DOHH2 (cell line): ENCODE data around the gene UBAP1L.
"Not testable (repeated sequence)": the region's sequence is repeated elsewhere in the genome, so short reads cannot be mapped to it uniquely, and the experiment has no call there.

Experiments
- H3F3A ChIP-seq: fragments of 200-600 bp; sonication (generic), shearing (Covaris generic); 2 replicates; pipeline ENCODE4 v1.6.0; 2016; ENCODE audit warnings: antibody characterized with exemption, mild to moderate bottlenecking; ENCODE audit not compliant: control insufficient read depth, insufficient read depth
- H3K27ac ChIP-seq: fragments of 200-600 bp; sonication (generic); 2 replicates; pipeline ENCODE4 v1.5.1; 2014; ENCODE audit warnings: low read depth, mild to moderate bottlenecking, low read length, moderate library complexity
- H3K27me3 ChIP-seq: fragments of 200-600 bp; sonication (generic); 2 replicates; pipeline ENCODE4 v1.6.1; 2014; ENCODE audit warnings: mild to moderate bottlenecking, low read length, mixed read lengths; ENCODE audit not compliant: control insufficient read depth
- H3K36me3 ChIP-seq: fragments of 200-600 bp; sonication (generic); 2 replicates; pipeline ENCODE4 v1.6.1; 2014; ENCODE audit warnings: mild to moderate bottlenecking, low read length, moderate library complexity, mixed read lengths; ENCODE audit not compliant: control insufficient read depth
- H3K4me1 ChIP-seq: fragments of 200-600 bp; sonication (generic); 2 replicates; pipeline ENCODE4 v1.6.1; 2014; ENCODE audit warnings: mild to moderate bottlenecking, low read length, mixed read lengths; ENCODE audit not compliant: control insufficient read depth
- H3K4me2 ChIP-seq: fragments of 200-600 bp; sonication (generic); 2 replicates; pipeline ENCODE4 v1.6.0; 2014; ENCODE audit warnings: mild to moderate bottlenecking, low read length, moderate library complexity
- H3K4me3 ChIP-seq: fragments of 200-600 bp; sonication (generic); 2 replicates; pipeline ENCODE4 v1.5.1; 2014; ENCODE audit warnings: mild to moderate bottlenecking, low read length, mixed read lengths
- H3K79me2 ChIP-seq: fragments of 200-600 bp; sonication (generic); 2 replicates; pipeline ENCODE4 v1.6.1; 2014; ENCODE audit warnings: mild to moderate bottlenecking, low read length, mixed read lengths; ENCODE audit not compliant: control insufficient read depth
- H3K9me2 ChIP-seq: fragments of 200-600 bp; sonication (generic); replicated peaks from 2 replicates; pipeline ENCODE4 v1.6.1; 2014; ENCODE audit warnings: mild to moderate bottlenecking, low read length, mixed read lengths; ENCODE audit not compliant: control insufficient read depth
- H3K9me3 ChIP-seq: fragments of 200-600 bp; sonication (generic); 2 replicates; pipeline ENCODE4 v1.6.1; 2014; ENCODE audit warnings: antibody characterized with exemption, low read length, mixed read lengths; ENCODE audit not compliant: control insufficient read depth, insufficient read depth
- H4K20me1 ChIP-seq: fragments of 200-600 bp; sonication (generic); 2 replicates; pipeline ENCODE4 v1.6.0; 2014; ENCODE audit warnings: low read depth, mild to moderate bottlenecking, antibody characterized with exemption, low read length, moderate library complexity; ENCODE audit not compliant: control insufficient read depth, insufficient read depth
- EZH2phosphoT487 ChIP-seq: fragments of 200-600 bp; sonication (generic); IDR thresholded peaks from 2 replicates; pipeline ENCODE4 v1.6.1; 2017; ENCODE audit warnings: borderline replicate concordance, mild to moderate bottlenecking, antibody characterized with exemption, low read length, moderate library complexity, mixed read lengths
- TF ChIP-seq, protein P1 (sequence below): fragments of 200-600 bp; sonication (generic); IDR thresholded peaks from one replicate; pipeline ENCODE4 v1.5.1; 2014; ENCODE audit warnings: antibody characterized with exemption, mild to moderate bottlenecking, low read depth, low read length; ENCODE audit not compliant: poor library complexity, severe bottlenecking

The UBAP1L gene

DNA sequence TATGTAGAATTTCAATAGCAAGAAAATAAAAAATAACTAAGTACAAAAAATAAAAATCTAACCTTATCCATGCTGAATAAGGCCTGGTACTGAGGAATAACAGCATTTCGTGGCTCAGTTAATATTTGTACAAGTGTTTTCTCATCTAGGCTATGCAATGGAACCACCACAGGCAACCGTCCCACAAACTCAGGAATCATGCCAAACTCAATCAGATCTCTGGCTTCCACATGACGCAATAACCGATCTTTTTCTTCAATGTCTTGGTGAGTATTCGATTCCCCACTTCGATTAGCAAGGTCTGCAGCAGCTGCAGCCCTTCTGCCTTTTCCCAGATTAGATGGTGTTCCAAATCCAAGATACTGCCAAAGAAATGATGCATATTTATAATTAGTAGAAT lies 39.7 kb upstream of the UBAP1L start:
- Histone ChIP-seq H3K9me3 (no peaks in the 10 kb centered on the region), H4K20me1 (no peaks in the 10 kb centered on the region), H3K79me2 (no peaks in the 10 kb centered on the region), H3K4me2 (no peak overlapping the region), H3K27me3 (no peaks in the 10 kb centered on the region), H3K27ac (no peak overlapping the region), H3K36me3 (peaks cover 90% of the 10 kb centered on the region), H3K4me1 (no peaks in the 10 kb centered on the region), H3K4me3 (no peak overlapping the region), H3K9me2 (no peaks in the 10 kb centered on the region), H3F3A (peaks cover 6% of the 10 kb centered on the region; the same call in 1 of the 2 replicates)
- TF ChIP-seq EZH2phosphoT487, result no peak
- TF ChIP-seq, protein P1, sequence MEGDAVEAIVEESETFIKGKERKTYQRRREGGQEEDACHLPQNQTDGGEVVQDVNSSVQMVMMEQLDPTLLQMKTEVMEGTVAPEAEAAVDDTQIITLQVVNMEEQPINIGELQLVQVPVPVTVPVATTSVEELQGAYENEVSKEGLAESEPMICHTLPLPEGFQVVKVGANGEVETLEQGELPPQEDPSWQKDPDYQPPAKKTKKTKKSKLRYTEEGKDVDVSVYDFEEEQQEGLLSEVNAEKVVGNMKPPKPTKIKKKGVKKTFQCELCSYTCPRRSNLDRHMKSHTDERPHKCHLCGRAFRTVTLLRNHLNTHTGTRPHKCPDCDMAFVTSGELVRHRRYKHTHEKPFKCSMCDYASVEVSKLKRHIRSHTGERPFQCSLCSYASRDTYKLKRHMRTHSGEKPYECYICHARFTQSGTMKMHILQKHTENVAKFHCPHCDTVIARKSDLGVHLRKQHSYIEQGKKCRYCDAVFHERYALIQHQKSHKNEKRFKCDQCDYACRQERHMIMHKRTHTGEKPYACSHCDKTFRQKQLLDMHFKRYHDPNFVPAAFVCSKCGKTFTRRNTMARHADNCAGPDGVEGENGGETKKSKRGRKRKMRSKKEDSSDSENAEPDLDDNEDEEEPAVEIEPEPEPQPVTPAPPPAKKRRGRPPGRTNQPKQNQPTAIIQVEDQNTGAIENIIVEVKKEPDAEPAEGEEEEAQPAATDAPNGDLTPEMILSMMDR, result no peak

DNA sequence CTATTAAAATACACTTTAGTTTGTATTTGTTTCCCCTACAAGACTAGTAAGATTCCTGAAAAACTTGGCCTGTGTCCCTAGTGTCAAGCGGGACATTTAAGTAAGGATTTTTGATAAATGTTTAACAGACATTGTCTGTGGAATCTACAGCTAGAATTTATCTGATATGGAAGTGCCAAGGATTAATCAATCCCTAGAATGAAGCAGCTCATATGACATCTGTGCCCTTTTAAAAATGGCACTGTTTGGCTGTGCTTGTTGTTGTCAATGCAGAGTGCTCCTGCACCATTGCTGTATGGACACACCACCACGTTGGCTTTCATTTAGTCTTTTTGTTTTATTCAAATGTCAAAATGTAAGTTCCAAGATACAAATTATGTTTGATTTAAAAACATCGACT lies 32.9 kb upstream of the UBAP1L start:
- Histone ChIP-seq H3F3A (peaks cover 5% of the 10 kb centered on the region; the same call in 1 of the 2 replicates), H3K4me1 (no peaks in the 10 kb centered on the region), H3K9me2 (no peaks in the 10 kb centered on the region), H3K36me3 (peaks cover 42% of the 10 kb centered on the region), H3K79me2 (no peaks in the 10 kb centered on the region), H4K20me1 (no peaks in the 10 kb centered on the region), H3K4me2 (no peak overlapping the region), H3K27me3 (no peaks in the 10 kb centered on the region), H3K4me3 (no peak overlapping the region), H3K9me3 (no peaks in the 10 kb centered on the region), H3K27ac (no peak overlapping the region)
- TF ChIP-seq, protein P1, result no peak

DNA sequence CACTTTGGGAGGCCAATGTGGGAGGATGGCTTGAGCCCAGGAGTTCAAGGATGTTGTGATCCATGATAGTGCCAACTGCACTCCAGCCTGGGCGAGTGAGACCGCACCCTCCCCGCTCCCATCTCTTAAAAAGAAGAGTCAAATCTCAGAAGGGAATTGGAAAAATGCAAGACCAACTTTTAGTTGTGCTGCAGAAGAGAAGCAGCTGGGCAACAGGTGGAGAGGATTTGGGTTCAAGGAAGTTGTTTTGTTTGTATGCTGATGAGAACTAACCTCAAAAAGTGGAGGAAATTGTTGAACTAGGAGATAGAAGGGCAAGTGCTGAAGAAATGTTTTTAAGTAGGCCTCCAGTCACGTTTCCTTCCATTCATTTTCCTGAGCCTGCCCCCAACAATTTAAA lies 31.4 kb upstream of the UBAP1L start:
- H3K79me2 ChIP-seq, result no peaks in the 10 kb centered on the region
- H3F3A ChIP-seq, result peaks cover 5% of the 10 kb centered on the region; the same call in 1 of the 2 replicates
- peaks cover 32% of the 10 kb centered on the region for H3K36me3 ChIP-seq
- H3K4me1 ChIP-seq, result no peaks in the 10 kb centered on the region
- H4K20me1 ChIP-seq, result no peaks in the 10 kb centered on the region
- H3K9me2 ChIP-seq, result no peaks in the 10 kb centered on the region
- no peak for TF ChIP-seq EZH2phosphoT487
- TF ChIP-seq, protein P1, result no peak
- H3K27me3 ChIP-seq, result no peaks in the 10 kb centered on the region
- H3K4me3 ChIP-seq, result no peak overlapping the region
- H3K27ac ChIP-seq, result no peak overlapping the region
- no peak overlapping the region for H3K4me2 ChIP-seq
- H3K9me3 ChIP-seq, result no peaks in the 10 kb centered on the region

DNA sequence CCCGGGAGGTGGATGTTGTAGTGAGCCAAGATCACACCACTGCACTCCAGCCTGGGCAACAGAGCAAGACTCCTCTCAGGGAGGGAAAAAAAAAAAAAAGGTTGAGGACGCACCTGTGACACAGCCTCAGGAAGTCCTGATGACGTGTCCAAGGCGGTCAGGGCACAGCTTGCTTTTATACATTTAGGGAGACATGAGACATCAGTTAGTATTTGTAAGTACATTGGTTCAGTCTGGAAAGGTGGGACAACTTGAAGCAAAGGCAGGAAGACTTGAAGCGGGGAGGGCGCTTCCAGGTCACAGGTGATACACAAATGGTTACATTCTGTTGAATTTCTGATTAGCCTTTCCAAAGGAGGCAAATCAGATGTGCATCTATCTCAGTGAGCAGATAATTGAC lies 23.6 kb upstream of the UBAP1L start:
- H3K79me2 ChIP-seq, H3K36me3 ChIP-seq, H3F3A ChIP-seq, H3K9me2 ChIP-seq, H3K27ac ChIP-seq, H4K20me1 ChIP-seq, H3K4me3 ChIP-seq, H3K4me2 ChIP-seq, H3K27me3 ChIP-seq: not testable (repeated sequence)
- Histone ChIP-seq H3K4me1 (peaks cover 11% of the 10 kb centered on the region), H3K9me3 (peaks cover 11% of the 10 kb centered on the region)

DNA sequence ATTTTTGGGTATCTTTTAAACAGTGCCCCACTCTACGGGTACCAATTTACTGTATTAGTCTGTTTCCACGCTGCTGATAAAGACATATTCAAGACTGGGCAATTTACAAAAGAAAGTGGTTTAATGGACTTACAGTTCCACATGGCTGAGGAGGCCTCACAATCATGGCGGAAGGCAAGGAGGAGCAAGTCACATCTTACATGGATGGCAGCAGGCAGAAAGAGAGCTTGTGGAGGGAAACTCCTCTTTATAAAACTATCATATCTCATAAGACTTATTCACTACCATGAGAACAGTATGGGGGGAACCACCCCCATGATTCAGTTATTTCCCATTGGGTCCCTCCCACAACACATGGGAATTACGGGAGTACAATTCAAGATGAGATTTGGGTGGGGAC lies 22.9 kb upstream of the UBAP1L start:
- not testable (repeated sequence) for H4K20me1 ChIP-seq, H3K4me2 ChIP-seq, H3K79me2 ChIP-seq, H3K4me3 ChIP-seq, H3K27me3 ChIP-seq, H3K9me2 ChIP-seq, H3F3A ChIP-seq, H3K27ac ChIP-seq, H3K36me3 ChIP-seq
- peaks cover 11% of the 10 kb centered on the region for H3K9me3 ChIP-seq
- H3K4me1 ChIP-seq, result peaks cover 11% of the 10 kb centered on the region

DNA sequence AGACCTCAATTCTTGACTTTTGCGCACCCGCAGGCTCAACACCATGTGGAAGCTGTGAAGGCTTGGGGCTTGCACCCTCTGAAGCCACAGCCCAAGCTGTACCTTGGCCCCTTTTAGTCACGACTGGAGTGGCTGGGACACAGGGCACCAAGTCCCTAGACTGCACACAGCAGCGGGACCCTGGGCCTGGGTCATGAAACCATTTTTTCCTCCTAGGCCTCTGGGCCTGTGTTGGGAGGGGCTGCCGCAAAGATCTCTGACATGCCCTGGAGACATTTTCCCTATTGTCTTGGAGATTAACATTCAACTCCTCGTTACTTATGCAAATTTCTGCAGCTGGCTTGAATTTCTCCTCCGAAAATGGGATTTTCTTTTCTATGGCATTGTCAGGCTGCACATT lies 22.1 kb upstream of the UBAP1L start:
- not testable (repeated sequence) for H3K4me3 ChIP-seq, H3F3A ChIP-seq, H3K4me2 ChIP-seq, H3K27ac ChIP-seq, H4K20me1 ChIP-seq, H3K27me3 ChIP-seq, H3K36me3 ChIP-seq, H3K9me2 ChIP-seq
- H3K9me3 ChIP-seq, result peaks cover 11% of the 10 kb centered on the region
- H3K79me2 ChIP-seq, result peaks cover 17% of the 10 kb centered on the region
- H3K4me1 ChIP-seq, result peaks cover 14% of the 10 kb centered on the region
